Esophagus squamous epithelium (tissue), 5 donors: ENCODE results near the gene ABCA8. TPM values are rescaled to one million over a fixed set of nuclear protein-coding genes. Genes with fewer than 3 reads are reported as not detected.

ENCODE experiments used
- DNase-seq: peaks from one replicate; lab custom pipeline; 2025; lab: John Stamatoyannopoulos, UW
- H3K27ac ChIP-seq, 4 donors: fragments of 200-600 bp; sonication (generic); one replicate each; pipeline ENCODE4 v1.5.1; 2016 to 2019; ENCODE audit warnings: mild to moderate bottlenecking in 1 of 4
- H3K27me3 ChIP-seq, 4 donors: fragments of 200-600 bp; sonication (generic); 1 replicate in 3 of 4; 2 replicates in 1 of 4; pipeline versions ENCODE4 v1.5.1 to v1.6.0; 2017 to 2021; ENCODE audit warnings: antibody characterized with exemption in 1 of 4
- H3K36me3 ChIP-seq, 3 donors: fragments of 200-600 bp; sonication (generic); one replicate each; pipeline ENCODE4 v1.5.1; 2016 to 2019
- H3K4me1 ChIP-seq, 3 donors: fragments of 200-600 bp; sonication (generic); one replicate each; pipeline ENCODE4 v1.5.1; 2017 to 2019
- H3K4me3 ChIP-seq, 4 donors: fragments of 200-600 bp; sonication (generic); 1 replicate in 3 of 4; 2 replicates in 1 of 4; pipeline ENCODE4 v1.5.1; 2016 to 2019; ENCODE audit warnings: mild to moderate bottlenecking in 2 of 4, moderate library complexity in 1 of 4
- H3K9me3 ChIP-seq, 3 donors: fragments of 200-600 bp; sonication (generic); one replicate each; pipeline ENCODE4 v1.5.1; 2016 to 2019
- POLR2A ChIP-seq, 4 donors: fragments of 450-650 bp; IDR thresholded peaks; one replicate each; pipeline ENCODE4 v1.6.1; 2017; ENCODE audit warnings: antibody characterized with exemption in 4 of 4, mild to moderate bottlenecking in 4 of 4, moderate library complexity in 3 of 4
- WGBS, 2 donors: methylation state at CpG; one replicate each; pipeline ENCODE4 v1.1.5; 2018; 5-methylcytosine and 5-hydroxymethylcytosine counted together
- intact Hi-C: fragments of 100-400 bp; cut with DNase I; formaldehyde crosslinking; loops from one replicate; pipeline ENCODE4 v1.15.0; 2022
- total RNA-seq, 4 donors: library from RNA; depleted of rRNA; stranded (reverse); fragments of >200 nt; gene quantifications; one replicate each; pipeline ENCODE4 v1.1.0, GENCODE V29; 2016
- TF ChIP-seq, protein P1 (sequence below), 6 experiments: fragments of 450-650 bp in 4 of 6; fragments of 200-600 bp in 2 of 6; sonication (generic) in 2 of 6; IDR thresholded peaks; one replicate each; pipeline ENCODE4 v1.5.1; 2016 to 2019; ENCODE audit warnings: antibody characterized with exemption in 6 of 6, mild to moderate bottlenecking in 4 of 6, moderate library complexity in 4 of 6
- donor health status: DM: yes; HTN: yes; CAD: no.

Gene ABCA8
- total RNA-seq, 4 donors from 2014 or later, result 1.5 to 30.5 (median 7.3) TPM

DNA sequence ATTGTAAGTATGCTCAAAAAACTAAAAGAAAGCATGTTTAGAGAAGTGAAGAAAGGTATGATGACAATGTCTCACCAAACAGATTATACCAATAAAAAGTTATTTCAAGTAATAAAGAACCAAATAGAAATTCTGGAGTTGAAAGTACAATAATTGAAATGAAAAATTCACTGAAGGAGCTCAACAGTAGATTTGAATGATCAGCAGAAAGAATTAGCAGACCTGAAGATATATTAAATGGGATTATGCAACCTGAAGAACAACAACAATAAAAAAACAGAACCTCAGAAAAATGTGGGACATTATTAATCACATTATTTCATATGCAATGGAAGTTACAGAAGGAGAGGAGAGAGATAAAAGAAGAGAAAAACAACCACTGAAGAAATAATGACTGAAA is 57.6 kb downstream of the ABCA8 start:
- H3K36me3 ChIP-seq, result no peaks in the 10 kb centered on the region
- no peak for TF ChIP-seq POLR2A (IDR thresholded peaks at IDR 0.05)
- TF ChIP-seq, protein P1, sequence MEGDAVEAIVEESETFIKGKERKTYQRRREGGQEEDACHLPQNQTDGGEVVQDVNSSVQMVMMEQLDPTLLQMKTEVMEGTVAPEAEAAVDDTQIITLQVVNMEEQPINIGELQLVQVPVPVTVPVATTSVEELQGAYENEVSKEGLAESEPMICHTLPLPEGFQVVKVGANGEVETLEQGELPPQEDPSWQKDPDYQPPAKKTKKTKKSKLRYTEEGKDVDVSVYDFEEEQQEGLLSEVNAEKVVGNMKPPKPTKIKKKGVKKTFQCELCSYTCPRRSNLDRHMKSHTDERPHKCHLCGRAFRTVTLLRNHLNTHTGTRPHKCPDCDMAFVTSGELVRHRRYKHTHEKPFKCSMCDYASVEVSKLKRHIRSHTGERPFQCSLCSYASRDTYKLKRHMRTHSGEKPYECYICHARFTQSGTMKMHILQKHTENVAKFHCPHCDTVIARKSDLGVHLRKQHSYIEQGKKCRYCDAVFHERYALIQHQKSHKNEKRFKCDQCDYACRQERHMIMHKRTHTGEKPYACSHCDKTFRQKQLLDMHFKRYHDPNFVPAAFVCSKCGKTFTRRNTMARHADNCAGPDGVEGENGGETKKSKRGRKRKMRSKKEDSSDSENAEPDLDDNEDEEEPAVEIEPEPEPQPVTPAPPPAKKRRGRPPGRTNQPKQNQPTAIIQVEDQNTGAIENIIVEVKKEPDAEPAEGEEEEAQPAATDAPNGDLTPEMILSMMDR (IDR thresholded peaks at IDR 0.05), result no peak
- DNase-seq, result no peak
- no peaks in the 10 kb centered on the region for H3K9me3 ChIP-seq
- H3K4me1 ChIP-seq, result no peaks in the 10 kb centered on the region
- intact Hi-C loops, result no loop called here
- H3K27me3 ChIP-seq, result no peaks in the 10 kb centered on the region
- H3K27ac ChIP-seq, result no peak overlapping the region
- no peak overlapping the region for H3K4me3 ChIP-seq

DNA sequence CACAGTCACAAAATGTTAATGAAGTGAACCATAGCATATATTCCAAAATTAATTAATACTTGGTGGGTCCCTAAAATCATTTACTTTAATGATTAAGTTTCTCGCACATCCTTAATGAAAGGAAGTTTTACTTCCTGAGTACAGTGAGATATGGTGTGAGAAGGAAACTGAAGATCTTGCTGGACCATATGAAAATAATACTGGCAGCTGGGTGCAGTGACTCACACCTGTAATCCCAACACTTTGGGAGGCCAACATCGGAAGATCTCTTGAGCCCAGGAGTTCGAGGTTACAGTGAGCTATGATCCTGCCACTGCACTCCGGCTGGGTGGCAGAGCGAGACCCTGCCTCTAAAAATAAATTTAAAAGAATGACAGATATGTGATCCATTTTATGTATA is 62.5 kb downstream of the ABCA8 start:
- Histone ChIP-seq H3K4me3 (no peak overlapping the region), H3K27ac (no peak overlapping the region), H3K4me1 (no peaks in the 10 kb centered on the region), H3K36me3 (no peaks in the 10 kb centered on the region), H3K9me3 (no peaks in the 10 kb centered on the region), H3K27me3 (no peaks in the 10 kb centered on the region)
- TF ChIP-seq POLR2A (IDR thresholded peaks at IDR 0.05), result no peak
- TF ChIP-seq, protein P1 (IDR thresholded peaks at IDR 0.05), result no peak
- intact Hi-C loops, result no loop called here
- no peak for DNase-seq
- WGBS, 2 donors, result 54 to 62% methylated on average over 5 of the region's 5 CpGs

DNA sequence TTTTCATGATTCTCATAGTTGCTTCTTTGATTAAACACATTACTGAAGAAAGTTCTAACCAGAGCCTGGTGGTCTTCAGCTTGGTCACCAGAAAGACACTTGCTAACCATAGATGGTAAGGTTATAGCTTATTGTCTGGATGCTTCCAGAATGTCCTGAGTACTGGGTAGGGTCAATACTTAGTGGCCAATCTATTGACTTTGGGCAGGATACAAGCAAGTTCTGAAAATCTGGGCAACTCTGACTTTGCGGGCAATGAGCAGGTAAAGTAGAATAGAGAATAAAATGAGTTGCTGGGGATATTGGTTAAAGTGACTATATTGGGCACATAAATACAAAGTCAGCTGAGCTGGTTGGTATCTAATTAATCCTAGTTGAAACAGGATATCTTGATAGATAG is 63.0 kb downstream of the ABCA8 start:
- Histone ChIP-seq H3K27me3 (no peaks in the 10 kb centered on the region), H3K36me3 (no peaks in the 10 kb centered on the region), H3K9me3 (no peaks in the 10 kb centered on the region), H3K4me3 (no peak overlapping the region), H3K4me1 (no peaks in the 10 kb centered on the region), H3K27ac (no peak overlapping the region)
- no peak for TF ChIP-seq POLR2A (IDR thresholded peaks at IDR 0.05)
- TF ChIP-seq, protein P1 (IDR thresholded peaks at IDR 0.05), result no peak
- DNase-seq, result no peak
- intact Hi-C loops, result no loop called here
- WGBS, 2 donors, result 91 to 100% methylated on average over 1 of the region's 1 CpG

DNA sequence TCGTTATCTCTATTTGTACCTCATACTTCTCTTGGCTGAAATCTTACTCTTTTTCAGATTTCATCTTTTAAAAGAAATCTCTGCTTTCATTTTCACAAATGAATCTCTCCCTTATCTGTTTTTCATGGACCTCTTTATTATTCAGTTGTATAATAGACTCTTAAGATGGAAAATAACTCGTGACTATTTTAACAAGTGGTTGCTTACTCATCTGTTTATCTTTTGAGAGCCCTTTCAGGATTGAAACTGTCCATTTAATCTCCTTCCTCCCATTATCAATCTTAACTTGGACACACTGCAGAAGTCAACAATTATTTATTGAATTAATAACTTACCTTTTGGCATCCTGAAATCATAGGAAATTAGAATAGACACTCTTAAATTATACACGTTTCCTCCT is 68.8 kb downstream of the ABCA8 start:
- intact Hi-C loops, result no loop called here
- TF ChIP-seq, protein P1 (IDR thresholded peaks at IDR 0.05), result no peak
- no peak for TF ChIP-seq POLR2A (IDR thresholded peaks at IDR 0.05)
- H3K27ac ChIP-seq, result no peak overlapping the region

DNA sequence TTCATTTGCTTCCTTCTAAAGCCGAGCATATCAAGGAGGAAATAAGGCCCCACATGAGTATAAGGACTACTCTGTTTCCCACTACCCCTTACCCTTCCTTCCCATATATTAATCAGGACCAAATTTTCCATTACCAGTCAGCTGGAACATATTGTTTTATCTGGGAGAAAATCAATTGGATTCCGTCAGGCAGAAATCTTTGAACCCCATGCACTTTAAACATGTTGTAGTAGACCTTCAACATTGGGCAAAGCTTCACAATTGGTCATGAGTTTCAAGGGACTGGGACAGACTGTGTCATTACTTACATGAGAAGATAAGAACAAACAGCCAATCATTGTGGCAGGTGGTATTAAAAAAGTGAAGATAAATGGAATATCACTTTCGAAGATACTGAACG is 70.3 kb downstream of the ABCA8 start:
- TF ChIP-seq, protein P1 (IDR thresholded peaks at IDR 0.05), result no peak
- no peak for TF ChIP-seq POLR2A (IDR thresholded peaks at IDR 0.05)

More for the DNA sequence above, 68.8 kb downstream of the ABCA8 start:
- Histone ChIP-seq H3K4me3 (no peak overlapping the region), H3K9me3 (no peaks in the 10 kb centered on the region), H3K4me1 (no peaks in the 10 kb centered on the region), H3K36me3 (no peaks in the 10 kb centered on the region), H3K27me3 (no peaks in the 10 kb centered on the region)
- 43 to 62% methylated on average over 3 of the region's 3 CpGs for WGBS, 2 donors
- no peak for DNase-seq

More for the DNA sequence above, 70.3 kb downstream of the ABCA8 start:
- no peaks in the 10 kb centered on the region for H3K27me3 ChIP-seq
- no peak overlapping the region for H3K4me3 ChIP-seq
- H3K27ac ChIP-seq, result no peak overlapping the region
- intact Hi-C loops, result no loop called here
- WGBS, 2 donors, result 81 to 89% methylated on average over 4 of the region's 4 CpGs
- H3K9me3 ChIP-seq, result peaks cover 0 to 6% (median 0%) of the 10 kb centered on the region in 3 donors
- H3K4me1 ChIP-seq, result no peaks in the 10 kb centered on the region
- no peak for DNase-seq
- H3K36me3 ChIP-seq, result peaks cover 0 to 9% (median 0%) of the 10 kb centered on the region in 3 donors
